NCI-H2171 treated with DMSO at 0.1 percent for 48 hours (cell line): ENCODE measurements around the gene TAX1BP3.
"Not testable (repeated sequence)": the region's sequence is repeated elsewhere in the genome, so short reads cannot be mapped to it uniquely, and the experiment has no call there.

Source experiments
- DNase-seq: peaks from one replicate; lab custom pipeline; 2025; lab: John Stamatoyannopoulos, UW

TAX1BP3 gene, protein sequence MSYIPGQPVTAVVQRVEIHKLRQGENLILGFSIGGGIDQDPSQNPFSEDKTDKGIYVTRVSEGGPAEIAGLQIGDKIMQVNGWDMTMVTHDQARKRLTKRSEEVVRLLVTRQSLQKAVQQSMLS

DNA sequence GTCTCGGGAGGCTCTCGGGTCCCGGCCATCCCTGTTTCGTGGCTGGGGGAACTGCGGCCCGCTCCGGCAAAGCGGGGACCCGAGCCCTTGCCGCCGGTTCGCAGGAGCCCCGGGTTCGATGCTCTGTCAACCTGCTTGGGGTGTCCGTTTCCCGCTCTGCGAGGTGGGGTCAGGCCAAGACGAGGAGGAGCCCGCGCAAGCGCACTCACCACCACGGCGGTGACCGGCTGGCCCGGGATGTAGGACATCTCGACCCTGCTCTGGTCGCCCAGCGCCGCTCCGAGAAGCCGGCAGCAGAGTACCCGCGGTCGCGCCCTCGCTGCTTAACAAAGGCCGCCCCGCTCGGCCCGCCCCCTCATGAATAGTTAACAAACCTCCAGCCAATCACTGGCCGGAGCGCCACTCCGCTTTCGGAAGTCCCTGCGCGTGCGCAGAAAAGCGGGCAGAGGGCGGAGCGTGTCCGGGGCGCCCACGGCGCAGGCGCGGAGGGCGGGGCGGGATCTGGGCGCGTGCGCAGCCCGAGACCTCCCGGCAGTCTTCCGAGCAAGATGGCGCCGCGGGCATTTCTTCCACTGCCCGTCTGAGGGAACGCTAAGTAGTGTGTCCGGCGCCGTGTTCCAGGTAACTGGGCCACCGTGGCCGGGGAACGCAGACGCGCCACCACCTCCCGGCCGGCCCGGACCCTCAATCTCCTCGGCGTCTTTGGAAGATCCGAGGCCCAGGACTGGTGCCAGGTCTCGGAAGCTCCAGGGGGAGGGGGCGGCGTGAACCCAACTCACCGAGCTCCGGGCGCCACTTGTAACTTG is at the start of gene TAX1BP3, which contains the start of gene EMC6:
TSS of gene TAX1BP3 (minus strand) at position 300 of the 806 bp plus-strand sequence. CDS start at position 248, 52 bp downstream.
TSS of gene EMC6 (plus strand) at position 534 of the 806 bp plus-strand sequence. CDS start 335 bp downstream, outside the sequence.
- peak; percentile 97 for DNase-seq

DNA sequence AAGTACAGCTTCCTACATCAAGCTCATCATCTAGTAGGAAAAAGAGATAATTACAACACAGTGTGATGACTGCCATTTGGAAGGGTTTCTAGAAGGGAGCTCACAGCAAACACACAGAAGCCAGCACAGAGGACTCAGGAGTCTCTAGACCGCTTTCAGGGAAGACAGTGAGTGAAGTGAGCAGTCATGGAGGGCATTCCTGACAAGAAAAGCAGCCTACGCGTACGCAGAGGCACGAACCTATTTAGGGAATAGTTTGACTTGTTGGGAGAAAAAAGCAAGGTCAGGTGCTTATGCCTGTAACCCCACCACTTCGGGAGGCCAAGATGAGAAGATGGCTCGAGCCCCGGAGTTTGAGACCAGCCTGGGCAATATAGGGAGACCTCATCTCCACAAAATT is 46.9 kb upstream of the TAX1BP3 start:
- no peak for DNase-seq

DNA sequence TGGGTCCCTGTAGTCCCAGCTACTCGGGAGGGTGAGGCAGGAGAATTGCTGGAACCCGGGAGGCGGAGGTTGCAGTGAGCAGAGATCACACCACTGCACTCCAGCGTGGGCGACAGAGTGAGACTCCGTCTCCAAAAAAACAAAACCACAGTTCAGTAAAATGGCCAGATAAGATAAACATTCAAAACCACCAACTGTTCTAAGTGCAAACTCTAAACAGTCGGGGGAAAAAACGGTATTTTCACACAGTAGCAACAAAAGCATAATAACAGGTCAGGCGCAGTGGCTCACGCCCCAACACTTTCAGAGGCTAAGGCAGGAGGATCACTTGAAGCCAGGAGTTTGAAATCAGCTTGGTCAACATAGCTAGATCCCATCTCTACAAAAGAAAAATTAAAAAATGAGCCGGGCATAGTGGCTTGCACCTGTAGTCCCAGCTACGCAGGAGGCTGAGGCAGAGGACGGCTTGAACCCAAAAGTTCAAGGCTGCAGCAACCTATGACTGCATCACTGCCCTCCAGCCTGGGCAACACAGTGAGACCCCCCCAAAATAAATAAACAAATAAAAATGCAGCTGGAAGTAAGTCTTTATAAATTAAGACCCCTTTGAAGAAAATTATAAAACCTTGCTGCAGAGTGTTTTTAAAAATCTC is 44.6 kb upstream of the TAX1BP3 start:
- no peak for DNase-seq

DNA sequence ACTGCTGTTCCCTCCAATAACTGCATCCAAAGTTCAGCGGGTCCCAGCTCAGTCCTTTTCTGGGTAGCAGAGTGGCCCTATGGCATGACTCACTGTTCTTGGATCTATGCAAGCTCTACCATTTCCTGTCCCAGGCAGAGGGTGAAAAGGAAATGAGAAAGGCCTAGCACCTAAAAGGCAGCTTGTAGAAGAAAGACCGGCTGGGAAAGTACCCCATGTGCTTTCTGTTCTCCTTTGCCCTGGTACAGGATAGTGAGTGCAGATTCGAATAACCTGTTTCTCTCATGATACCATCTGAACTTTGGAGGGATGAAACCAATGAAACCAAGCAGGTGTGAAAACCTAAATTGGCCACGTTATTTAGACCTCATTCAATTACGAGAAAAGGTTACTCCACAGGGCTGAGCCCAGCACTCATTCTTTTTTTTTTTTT is 42.6 kb upstream of the TAX1BP3 start:
- no peak for DNase-seq

DNA sequence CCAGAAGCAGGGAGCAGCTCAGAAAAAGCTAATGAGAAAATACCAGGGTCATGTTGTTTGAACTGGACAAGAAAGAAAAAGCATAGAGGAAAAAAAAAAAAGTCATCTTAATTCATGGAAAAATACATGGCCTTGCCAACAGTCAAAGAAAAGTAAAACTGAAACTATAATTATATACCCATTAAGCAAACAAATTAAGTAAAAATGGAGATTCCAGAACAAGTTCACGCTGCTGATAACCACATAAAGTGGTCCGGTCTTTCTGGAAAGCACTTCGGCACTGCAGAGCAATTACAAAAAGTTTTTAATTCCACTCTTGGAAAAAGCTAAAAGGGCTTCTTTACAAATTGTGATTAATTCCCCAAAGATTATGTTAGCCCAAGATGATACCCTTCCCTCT is 40.0 kb upstream of the TAX1BP3 start:
- no peak for DNase-seq

DNA sequence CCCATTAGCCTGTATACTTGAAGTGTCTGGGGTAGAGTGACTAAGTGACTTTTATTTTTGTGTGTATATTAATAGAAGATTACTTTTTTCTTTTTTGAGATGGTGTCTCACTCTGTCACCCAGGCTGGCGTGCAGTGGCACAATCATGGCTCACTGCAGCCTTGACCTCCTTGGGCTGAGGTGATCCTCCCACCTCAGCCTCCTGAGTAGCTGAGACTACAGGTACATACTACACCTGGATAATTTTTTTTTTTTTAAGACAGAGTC is 37.3 kb upstream of the TAX1BP3 start:
- DNase-seq = not testable (repeated sequence)

DNA sequence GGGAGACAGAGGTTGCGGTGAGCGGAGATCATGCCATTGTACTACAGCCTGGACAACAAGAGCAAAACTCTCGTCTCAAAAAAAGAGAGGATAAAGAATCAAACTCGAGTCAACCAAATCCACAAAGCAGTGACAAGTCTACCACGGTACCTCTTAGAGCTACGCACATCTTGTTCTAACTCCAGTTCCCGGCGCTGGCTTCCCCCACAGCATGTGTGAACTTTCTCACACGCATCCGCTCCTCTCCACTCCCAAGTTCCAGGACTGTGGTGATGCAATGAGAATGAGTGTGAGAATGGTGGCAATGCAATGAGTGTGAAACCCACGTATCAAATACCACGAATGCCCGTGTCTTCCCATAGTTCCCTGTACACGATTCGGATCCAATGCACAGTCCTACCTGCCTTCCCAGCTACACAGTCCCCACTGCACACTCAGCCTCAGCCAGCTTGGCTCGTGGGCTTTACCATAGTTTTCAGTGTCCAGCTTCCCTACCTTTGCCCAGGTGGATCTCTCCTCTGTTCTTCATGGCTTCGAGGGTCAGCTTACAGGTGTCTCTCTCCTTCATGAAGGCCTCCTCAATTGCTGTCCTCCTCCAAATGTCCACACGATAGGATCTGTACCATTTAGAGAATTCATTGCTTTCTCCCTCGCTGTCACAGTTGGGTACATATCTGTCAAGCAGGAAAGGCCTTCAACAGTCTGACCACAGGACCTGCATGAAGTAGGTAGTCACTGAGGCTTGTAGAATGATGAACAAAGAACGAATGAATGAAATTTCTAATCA is 36.7 kb upstream of the TAX1BP3 start:
- DNase-seq = no peak

DNA sequence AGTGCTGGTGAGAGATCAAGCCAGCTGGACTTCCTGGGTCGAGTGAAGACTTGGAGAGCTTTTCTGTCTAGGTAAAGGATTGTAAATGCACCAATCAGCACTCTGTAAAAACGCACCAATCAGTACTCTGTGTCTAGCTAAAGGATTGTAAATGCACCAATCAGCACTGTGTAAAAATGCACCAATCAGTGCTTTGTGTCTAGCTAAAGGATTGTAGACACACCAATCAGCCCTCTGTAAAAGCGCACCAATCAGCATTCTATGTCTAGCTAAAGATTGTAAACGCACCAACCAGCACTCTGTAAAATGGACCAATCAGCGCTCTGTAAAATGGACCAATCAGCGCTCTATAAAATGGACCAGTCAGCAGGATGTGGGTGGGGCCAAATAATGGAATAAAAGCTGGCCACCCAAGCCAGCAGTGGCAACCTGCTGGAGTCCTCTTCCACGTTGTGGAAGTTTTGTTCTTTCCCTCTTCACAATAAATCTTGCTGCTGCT is 33.7 kb upstream of the TAX1BP3 start:
- DNase-seq = not testable (repeated sequence)

DNA sequence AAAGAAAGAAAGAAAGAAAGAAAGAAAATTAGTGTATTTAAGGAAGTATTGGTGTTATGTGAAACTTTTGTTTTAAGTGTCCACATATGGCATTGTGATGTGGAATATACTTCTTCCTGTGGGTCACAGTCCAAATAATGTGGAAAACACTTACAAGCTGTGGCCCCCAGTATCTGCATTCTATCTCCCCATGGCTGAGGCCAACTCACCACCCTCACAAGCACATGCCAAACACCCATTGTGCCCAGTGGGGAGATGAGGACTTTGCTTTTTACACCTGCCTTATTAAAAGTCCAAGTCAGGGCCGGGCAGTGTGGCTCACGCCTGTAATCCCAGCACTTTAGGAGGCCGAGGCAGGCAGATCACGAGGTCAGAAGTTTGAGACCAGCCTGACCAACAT is 31.6 kb upstream of the TAX1BP3 start:
- no peak for DNase-seq

DNA sequence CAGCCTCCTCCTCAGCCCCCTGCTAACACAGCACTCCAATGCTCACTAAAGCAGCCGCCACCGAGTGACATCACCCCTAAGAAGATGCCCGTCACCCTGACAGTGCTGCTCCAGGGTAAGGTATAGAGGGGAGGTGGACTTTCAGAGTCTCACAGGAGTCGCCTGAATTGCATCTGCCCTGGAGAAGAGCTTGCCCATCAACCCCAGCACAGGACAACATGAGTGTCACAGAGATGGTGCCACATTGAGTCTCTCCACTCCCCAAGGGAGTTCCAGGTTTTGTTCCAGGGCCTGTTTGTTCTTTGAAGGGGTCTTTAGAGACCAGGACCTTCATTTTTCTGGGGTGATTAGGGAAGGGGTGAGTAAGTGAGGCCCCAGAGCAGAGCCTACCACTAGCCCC is 29.8 kb upstream of the TAX1BP3 start:
- no peak for DNase-seq

DNA sequence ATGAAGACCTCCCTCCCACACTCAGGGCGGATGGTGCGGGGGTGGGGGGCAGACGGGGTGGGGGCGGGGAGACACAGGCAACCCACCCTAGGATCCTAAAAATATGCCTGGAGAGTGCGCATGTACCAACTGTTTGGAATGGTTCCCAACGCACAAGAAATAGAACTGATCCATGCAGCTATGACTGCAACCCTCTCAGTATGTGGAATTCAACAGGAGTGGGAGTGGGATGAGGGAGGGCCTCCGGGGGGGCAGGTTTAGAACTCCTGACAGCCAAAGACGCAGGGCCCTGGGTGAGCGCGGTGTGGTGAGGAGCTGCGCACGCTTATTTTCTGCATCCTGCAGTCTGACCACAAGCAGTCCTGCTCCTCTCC is 28.7 kb upstream of the TAX1BP3 start:
- no peak for DNase-seq

DNA sequence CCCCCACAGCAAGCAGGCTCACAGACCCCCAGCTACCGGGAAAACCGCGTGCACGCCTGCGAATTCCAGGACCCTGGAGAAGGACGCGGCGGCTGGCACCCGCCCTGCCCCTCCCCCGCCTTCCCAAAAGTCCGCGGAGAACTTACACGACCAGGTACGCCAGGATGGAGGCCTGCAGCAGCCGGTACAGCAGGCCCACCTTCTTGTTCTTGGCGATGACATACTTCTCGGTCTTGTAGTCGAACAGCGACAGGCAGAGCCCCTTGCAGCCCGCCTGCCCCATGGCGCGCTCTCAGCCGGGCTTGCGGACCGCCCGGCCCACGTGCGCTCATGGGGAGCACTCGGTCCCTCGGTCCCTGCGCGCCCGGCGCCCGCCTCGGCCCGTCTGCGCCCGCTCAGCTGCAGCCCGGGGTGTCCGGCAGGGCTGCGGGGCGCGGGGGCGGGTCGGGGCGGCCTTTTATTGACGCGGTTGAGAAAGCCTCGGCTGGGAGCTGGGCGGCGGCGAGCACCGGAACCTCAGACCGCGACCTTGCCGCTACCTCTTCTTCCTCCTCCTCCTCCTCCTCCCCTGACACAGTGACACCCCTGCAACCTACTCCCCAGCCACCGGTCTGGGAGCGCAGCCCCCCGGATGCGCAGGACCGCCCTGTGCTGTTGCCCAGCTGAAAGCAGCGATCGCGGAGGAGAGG is 27.5 kb upstream of the TAX1BP3 start, which contains the start of gene P2RX5:
TSS of gene P2RX5 (minus strand) at position 433 of the 689 bp plus-strand sequence. CDS start at position 283, 150 bp downstream.
- peak; percentile 44 for DNase-seq

DNA sequence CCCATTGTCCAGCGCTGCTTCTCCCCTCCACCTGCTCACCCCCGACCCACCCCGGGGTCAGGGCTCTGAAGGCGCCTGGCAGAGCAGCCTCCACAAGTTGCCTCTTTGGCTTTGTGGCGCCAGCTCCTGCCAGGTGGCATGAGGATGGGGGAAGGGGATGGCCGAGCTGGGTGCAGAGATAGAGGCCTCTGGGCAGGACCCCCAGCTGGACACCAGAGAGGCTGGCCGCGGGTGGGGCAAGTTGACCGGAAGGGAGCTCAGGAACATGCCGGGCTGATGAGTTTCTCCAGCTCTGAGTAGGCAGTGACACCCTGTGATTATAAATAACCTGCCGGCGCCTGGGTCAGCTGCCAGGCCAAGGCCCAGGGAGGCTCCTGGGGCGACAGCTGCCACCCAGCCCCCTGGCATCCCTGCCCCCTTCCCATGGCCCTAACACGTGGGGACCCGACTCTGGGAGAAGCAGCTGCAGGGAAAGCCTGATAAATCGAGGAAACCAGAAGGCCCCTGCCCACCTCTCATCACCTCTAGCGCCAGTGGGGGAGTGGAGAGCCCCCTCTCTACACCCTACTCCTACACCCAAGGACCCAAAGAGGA is 26.8 kb upstream of the TAX1BP3 start:
- peak; percentile 44 for DNase-seq

DNA sequence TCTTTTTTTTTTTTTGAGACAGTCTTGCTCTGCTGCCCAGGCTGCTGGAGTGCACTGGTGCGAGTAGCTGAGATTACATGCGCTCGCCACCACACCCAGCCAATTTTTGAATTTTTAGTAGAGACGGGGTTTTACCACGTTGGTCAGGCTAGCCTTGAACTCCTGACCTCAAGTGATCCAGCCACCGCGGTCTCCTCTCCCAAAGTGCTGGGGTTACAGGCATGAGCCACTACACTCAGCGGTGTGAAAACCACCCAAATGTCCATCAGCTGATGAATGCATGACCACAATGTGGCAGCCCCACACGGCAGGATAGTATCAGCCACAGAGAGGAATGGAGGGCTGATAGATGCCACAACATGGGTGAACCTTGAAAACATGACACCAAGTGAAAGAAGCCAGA is 25.5 kb upstream of the TAX1BP3 start:
- no peak for DNase-seq

DNA sequence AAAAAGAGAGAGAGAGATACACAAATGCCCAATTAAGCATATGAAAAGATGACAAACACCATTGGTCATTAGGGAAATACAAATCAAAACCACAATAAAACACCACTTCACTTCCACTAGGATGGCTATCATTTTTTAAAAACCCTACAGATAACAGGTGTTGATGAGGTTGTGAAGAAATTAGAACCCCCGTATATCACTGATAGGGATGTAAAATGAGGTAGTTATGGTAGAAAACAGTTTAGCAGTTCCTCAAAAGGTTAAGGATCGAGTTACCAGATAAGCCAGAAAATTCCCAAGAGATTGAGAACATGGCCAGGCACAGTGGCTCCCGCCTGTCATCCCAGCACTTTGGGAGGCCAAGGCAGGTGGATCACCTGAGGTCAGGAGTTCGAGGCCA is 24.8 kb upstream of the TAX1BP3 start:
- peak; percentile 57 for DNase-seq

DNA sequence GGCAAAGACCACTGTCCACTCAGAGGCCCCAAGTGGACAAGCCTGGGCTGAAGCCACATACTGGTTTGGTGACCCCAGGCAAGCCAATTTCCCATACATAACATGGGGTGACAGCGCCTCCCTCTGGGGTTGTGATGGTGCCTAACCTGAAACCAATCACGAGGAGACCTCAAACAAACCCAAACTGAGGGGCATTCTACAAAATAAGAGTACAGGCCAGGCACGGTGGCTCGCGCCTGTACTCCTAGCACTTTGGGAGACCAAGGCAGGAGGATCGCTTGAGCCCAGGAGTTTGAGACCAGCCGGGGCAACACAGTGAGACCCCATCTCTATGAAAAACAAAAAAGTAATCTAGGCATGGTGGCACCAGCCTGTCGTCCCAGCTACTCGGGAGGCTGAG is 24.0 kb upstream of the TAX1BP3 start:
- DNase-seq = no peak

DNA sequence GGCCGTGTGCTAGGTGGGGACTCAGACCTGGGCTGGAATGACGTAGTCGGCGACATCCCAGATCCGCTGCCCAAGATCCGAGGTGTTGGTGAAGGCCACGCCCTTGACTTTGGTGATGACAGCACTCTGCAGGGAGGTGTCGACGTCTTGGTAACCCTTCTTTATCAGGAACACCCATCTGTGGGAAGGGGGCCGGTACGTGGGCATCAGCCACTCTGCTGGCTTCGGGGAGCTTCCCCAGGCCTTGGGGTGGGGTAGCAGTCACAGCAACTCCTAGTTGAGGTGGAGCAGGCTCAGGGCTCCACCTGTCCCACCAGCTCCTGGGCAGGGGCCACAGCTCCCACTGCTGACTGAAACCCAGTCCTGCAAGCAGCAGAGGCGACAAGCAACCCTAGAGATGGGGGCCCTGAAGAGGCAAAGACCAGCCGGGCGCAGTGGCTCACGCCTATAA is 23.3 kb upstream of the TAX1BP3 start:
- no peak for DNase-seq

DNA sequence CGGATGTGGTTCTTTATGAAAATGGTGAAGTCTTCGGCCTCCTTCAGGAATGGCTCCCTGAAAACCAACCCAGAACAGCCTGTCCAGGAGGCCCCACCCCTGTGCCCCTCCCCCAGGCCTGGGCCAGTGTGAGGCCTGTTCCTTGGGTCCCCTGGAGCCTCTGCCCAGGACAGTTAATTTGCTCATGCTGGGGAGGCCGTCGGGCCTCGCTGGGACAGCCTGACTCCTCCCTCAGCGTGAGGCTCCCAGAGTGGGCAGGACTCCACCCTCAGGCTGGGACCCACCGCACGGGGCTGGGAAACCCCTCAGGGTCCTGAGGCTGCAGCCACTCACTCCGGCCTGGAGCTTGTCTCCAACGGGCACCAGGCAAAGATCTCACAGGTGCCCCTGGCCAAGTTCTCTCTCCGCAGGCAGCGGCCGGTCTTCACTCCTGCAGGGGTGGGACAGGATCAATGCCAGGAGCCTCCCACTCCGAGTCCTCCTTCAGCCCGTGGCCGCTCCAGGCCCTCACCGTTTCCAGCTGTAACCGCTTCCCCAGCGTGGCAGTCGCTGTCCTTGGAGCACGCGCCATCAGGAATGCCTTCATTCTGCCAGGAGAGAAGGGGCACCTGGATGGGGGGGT is 21.8 kb upstream of the TAX1BP3 start:
- DNase-seq = no peak

DNA sequence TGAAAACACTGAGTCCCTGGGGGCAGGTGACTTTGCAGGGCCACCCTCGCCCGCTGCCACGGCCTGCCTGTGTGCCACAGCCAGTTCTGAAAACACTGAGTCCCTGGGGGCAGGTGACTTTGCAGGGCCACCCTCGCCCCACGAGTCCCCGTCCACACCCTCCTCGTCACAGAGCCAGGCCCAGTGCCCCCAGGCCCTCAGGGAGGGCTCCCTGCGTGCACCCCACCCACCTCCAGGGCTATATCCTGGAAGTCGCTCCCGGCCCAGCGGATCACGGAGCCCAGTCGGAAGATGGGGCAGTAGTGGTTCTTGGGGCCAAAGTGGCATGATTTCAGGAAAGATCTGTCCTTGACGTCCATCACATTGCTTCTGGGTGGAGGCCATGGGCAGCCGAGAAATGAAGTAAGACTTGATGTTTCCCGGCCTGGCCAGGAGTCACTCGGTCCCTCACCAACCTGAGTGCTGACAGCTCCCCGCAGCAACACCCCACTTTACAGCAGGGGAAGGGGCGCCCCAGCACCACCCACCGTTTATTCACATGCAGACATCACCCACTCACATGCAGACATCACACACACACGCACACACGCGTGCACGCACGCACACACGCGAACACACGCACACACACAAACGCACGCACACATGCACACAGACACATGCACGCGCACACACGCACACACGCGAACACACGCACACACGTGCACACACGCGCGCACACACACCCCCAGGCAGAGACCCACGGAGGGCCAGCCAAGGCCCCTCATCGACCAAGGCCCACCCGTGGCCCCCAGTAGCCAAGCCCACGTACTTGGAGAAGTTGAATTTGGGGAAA is 21.1 kb upstream of the TAX1BP3 start:
- no peak for DNase-seq

DNA sequence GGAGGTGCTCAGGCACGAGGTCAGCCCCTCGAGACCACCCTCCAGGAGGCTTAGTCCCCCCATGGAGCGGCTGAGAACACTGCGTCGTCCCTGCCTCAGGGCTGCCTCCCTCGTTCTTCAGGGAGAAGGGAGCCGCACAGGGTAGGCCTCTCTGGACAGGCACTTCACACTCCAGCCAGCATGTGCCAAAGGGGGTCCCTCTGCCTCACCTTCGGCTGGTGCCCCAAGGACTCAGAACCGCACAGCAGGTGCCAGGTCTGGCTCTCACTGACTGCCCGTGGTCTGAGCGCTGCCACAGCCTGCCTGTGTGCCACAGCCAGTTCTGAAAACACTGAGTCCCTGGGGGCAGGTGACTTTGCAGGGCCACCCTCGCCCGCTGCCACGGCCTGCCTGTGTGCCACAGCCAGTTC is 20.5 kb upstream of the TAX1BP3 start:
- DNase-seq = no peak
